ENCODE data around the gene TMEM221.

TMEM221 gene

DNA sequence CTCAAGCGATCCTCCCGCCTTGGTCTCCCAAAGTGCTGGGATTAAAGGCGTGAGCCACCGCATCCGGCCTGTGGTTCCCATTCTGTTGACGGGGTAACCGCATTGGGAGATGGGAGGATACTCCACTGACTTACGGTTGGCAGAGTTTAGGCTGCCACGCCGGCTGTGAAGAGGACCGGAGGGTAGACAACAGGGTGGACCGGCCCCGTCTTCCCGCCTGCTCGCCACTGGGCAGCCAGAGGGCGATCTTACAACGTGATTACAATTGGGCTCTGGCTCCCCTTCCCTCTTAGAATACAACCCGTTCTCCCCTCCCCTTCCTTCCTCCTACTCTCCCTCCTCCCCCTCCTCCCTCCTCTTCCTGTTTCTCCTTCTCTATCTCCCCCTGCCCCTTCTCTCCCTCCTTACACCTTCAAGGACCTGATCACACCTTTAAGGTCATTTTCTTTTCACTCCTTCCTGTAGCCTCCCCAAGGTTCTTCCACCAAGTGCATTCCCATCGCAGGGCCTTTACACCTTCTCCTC lies 53.5 kb downstream of the TMEM221 start:
- peaks cover 25% of the 10 kb centered on the region for H3K27me3 Mint-ChIP-seq

DNA sequence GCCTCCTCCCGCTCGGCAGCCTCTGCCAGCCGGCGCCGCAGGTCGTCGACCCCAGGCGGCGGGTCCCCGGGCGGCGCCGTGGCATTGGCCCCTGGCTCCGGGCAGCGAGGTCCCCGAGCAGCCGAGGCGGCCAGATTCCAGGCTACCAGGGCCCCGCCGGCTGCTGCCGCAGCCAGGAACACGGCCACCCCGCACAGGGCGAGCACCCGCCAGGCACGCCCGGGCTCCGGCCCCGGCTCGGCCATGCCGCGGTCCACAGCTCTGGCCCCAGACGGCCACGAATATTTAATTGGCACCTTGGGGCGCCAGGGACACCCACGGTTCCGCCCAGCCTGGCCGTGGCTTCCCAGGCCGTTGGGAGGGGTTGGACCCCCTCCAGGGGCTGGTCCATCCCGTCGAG lies 54.6 kb downstream of the TMEM221 start, which contains the start of gene CCDC194:
Gene CCDC194, minus strand, starts transcription at position 283 of the 400 bp plus-strand sequence. Its CDS starts 38 bp downstream, at position 245.
- Mint-ChIP-seq H3K27me3 (peaks cover 36% of the 10 kb centered on the region), H3K4me1 (peaks cover 30% of the 10 kb centered on the region), H3K27ac (peak within 1 kb of the TSS; percentile 72), H3K9me3 (peaks cover 3% of the 10 kb centered on the region), H3K4me3 (peak within 1 kb of the TSS; percentile 59), H3K36me3 (peaks cover 10% of the 10 kb centered on the region)
- DNase-seq = no peak
- CTCF ChIA-PET = interaction anchor here (0.7 to 1.4 kb wide), 5 partner anchors 8 to 73 kb away, joined by 3 to 5 read pairs (median 3); no protein-coding TSS in a partner anchor

More for the DNA sequence above, 53.5 kb downstream of the TMEM221 start:
- Mint-ChIP-seq H3K9me3 (no peaks in the 10 kb centered on the region), H3K27ac (peak overlapping the region; percentile 72), H3K4me1 (peaks cover 30% of the 10 kb centered on the region), H3K36me3 (peaks cover 11% of the 10 kb centered on the region), H3K4me3 (peak overlapping the region; percentile 59)
- CTCF ChIA-PET = interaction anchor here (1.0 to 1.4 kb wide), 6 partner anchors 8 to 70 kb away, joined by 3 to 6 read pairs (median 3); no protein-coding TSS in a partner anchor
- DNase-seq = peak; percentile 84

GRCh38 chr19:17393002-17393401 lies 55.5 kb downstream of the TMEM221 start:
- Mint-ChIP-seq H3K36me3 (peaks cover 8% of the 10 kb centered on the region), H3K4me3 (no peak overlapping the region), H3K4me1 (peaks cover 30% of the 10 kb centered on the region), H3K27me3 (peaks cover 45% of the 10 kb centered on the region), H3K27ac (no peak overlapping the region), H3K9me3 (peaks cover 3% of the 10 kb centered on the region)
- DNase-seq = no peak
- CTCF ChIA-PET = interaction anchor here (0.7 to 0.9 kb wide), 2 partner anchors 13 to 74 kb away, joined by 3 read pairs; no protein-coding TSS in a partner anchor

DNA sequence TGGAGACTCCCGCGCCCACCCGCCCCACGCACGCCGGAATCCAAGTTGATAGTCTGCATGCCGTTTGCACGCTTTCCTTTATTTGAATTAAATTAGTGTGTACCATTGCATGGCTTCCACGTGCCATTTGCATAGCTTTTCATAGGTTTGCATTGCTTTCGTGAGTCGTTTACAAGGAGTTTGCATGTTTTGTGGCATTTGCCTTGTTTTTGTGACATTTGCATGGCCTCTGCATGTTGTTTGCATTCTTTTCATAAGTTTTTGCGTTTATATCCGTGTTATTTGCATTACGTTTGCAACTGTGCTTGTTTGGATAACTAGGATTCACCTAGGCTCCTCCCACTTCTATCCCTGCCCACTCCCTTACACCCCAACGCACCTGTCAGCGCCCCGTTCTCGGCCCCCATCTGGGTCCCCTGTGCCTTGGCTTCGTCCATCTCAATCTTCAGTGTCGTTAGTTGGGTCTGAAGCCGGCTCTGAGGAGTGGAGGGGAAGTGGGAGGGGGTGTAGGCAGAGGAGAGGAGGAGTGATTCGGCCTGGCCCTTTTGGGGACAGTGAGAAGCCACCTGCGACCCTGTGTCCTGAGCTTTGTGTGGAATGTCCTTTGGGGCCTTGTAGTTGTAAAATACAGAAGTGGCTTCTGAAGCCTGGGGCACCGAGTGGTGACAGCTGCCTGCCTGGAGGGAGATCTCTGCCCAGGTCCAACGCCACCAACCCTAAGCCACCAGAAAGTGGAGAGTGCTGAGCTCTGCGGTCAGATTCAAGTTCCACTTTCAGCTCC lies 56.9 kb downstream of the TMEM221 start:
- no peak overlapping the region for H3K27ac Mint-ChIP-seq
- peak overlapping the region; percentile 81 for H3K4me3 Mint-ChIP-seq
- DNase-seq = no peak
- CTCF ChIA-PET = interaction anchor here (0.7 to 7.8 kb wide), 5 partner anchors 44 to 133 kb away, joined by 3 to 52 read pairs (median 3); no protein-coding TSS in a partner anchor
- peaks cover 4% of the 10 kb centered on the region for H3K36me3 Mint-ChIP-seq
- peaks cover 30% of the 10 kb centered on the region for H3K4me1 Mint-ChIP-seq
- H3K9me3 Mint-ChIP-seq = peaks cover 3% of the 10 kb centered on the region
- peaks cover 52% of the 10 kb centered on the region for H3K27me3 Mint-ChIP-seq

DNA sequence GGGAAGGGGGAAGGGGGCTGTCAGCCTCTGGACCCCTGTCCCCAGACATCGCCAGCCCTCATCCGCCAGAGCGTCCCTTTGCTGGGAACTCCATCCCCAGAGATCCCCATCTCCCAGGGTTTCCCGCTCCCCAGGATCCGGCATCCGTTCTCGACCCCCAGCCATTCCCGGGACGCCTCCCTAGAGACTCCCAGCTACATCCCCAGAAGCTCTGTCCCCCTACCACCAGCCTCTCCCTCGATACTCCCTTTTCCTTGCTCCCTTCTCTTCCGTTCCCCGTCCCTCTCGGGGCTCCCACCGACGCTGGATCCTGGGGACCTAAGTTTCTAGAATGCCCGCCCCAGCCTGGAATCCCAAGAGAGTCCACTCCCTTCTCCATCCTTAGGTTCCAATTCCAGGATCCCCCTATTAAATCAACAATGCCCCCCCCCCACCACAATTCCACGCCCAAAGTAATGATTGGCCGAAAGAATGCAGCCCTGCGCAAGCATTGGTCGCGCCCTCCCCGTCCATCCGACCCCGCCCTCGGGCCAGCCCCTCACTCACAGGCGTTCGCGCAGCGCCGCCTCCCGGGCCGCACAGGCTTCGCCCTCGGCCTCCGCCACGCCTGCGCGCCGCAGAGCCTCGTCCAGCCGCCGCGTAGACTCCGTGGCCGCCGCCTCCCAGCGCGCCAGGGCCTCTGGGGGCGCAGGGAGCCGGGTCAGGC lies 57.6 kb downstream of the TMEM221 start:
- Mint-ChIP-seq H3K9me3 (peaks cover 3% of the 10 kb centered on the region), H3K27me3 (peaks cover 55% of the 10 kb centered on the region), H3K4me3 (peak overlapping the region; percentile 81), H3K36me3 (peaks cover 4% of the 10 kb centered on the region), H3K27ac (no peak overlapping the region), H3K4me1 (peaks cover 30% of the 10 kb centered on the region)
- CTCF ChIA-PET = interaction anchor here (0.7 to 7.8 kb wide), 4 partner anchors 43 to 110 kb away, joined by 3 to 52 read pairs (median 9); no protein-coding TSS in a partner anchor
- DNase-seq = peak; percentile 92

DNA sequence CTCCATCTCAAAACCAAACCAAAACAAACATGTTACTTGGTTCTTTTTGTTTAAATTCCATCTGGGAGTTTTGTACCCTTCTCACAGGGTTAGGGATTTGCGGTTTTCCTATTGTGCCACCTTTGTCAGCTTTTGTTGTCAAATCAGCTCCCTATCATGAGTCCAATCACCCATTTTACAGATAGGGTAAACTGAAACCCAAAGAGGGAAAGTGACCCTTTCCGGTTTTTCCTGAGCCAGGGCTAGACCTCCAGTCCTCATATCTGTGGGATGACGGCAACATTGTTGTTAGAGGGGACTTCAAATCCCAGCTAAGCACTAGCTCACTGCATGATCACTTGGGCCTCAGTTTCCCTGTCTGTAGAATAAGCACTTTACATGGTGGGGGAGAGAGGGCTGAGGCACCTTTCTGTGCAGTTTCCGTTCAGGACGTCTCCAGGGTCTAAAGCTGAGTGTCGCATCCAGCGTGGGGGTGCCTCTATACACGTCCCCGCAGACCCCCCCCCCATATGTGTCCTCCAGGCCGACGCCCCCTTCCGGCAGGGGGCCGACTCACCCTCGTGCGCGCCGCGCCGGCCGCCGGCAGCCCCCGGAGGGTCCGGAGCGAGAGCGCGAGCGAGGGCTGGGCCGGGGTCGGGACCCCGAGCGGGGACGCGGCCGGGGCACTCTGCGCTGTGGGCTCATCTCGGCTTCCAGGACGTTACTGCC lies 58.4 kb downstream of the TMEM221 start:
- Mint-ChIP-seq H3K36me3 (peaks cover 3% of the 10 kb centered on the region), H3K4me1 (peaks cover 26% of the 10 kb centered on the region), H3K27me3 (peaks cover 57% of the 10 kb centered on the region), H3K4me3 (peak overlapping the region; percentile 81), H3K27ac (no peak overlapping the region), H3K9me3 (peaks cover 3% of the 10 kb centered on the region)
- peak; percentile 33 for DNase-seq
- CTCF ChIA-PET = interaction anchor here (1.2 to 7.8 kb wide), 5 partner anchors 43 to 96 kb away, joined by 3 to 52 read pairs (median 8); no protein-coding TSS in a partner anchor

GRCh38 chr19:17389288-17389687 lies 59.2 kb downstream of the TMEM221 start:
- Mint-ChIP-seq H3K36me3 (no peaks in the 10 kb centered on the region), H3K4me3 (no peak overlapping the region), H3K27ac (no peak overlapping the region), H3K9me3 (peaks cover 3% of the 10 kb centered on the region), H3K27me3 (peaks cover 57% of the 10 kb centered on the region), H3K4me1 (peaks cover 21% of the 10 kb centered on the region)
- CTCF ChIA-PET = interaction anchor here (0.8 to 7.8 kb wide), 10 partner anchors 9 to 106 kb away, joined by 3 to 52 read pairs (median 4); partner anchors contain the start of gene MVB12A
- DNase-seq = no peak

DNA sequence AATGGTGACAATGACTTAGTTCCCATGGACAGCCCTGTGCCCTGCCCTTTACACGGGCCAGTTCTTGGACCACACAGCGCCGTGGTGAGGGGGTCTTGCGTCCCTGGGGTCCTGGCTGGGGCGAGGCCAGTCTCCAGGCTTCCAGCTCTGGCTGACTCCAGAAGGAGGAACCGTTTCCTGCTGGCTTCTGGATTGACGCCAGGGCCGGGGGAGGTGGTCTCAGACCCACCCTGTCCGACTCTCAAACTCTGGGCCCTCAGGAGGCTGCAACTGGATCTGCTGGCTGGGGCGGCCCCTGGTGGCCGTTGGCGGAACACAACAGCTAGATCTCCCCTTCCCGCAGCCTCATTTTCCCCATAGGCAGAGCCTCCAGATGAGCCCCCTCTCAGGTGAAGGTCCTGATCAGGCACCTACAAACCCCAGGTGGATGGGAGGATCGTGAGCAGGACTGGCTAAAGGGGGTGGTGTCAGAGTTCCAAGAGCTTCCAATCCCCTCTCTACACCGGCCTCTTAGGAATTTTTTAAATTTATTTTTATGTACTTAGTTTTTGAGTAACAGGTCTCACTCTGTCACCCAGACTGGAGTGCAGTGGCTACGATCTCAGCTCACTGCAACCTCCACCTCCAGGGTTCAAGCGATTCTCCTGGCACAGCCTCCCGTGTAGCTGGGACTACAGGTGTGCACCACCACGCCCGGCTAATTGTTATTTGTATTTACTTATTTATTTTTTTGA lies 62.4 kb downstream of the TMEM221 start:
- Mint-ChIP-seq H3K27me3 (peaks cover 43% of the 10 kb centered on the region), H3K4me1 (peaks cover 24% of the 10 kb centered on the region), H3K9me3 (peaks cover 3% of the 10 kb centered on the region), H3K27ac (no peak overlapping the region), H3K4me3 (no peak overlapping the region), H3K36me3 (no peaks in the 10 kb centered on the region)
- DNase-seq = peak; percentile 74
- CTCF ChIA-PET = interaction anchor here (0.7 to 7.8 kb wide), 29 partner anchors 8 to 614 kb away, joined by 3 to 52 read pairs (median 4); partner anchors contain the start of genes ANKLE1, CCDC194, DDA1 and MVB12A
